Endothelial cell (in vitro differentiated cells): Measurements from ENCODE around the gene KIF20B. TPM values are rescaled to one million over a fixed set of nuclear protein-coding genes. Genes with fewer than 3 reads are reported as not detected.

Source experiments
- DNase-seq: peaks from one replicate; pipeline ENCODE4 v3.0.0; 2021; ENCODE audit warnings: low spot score
- H3K27ac Mint-ChIP-seq: one replicate; pipeline ENCODE4 v1.8.0; 2021; ENCODE audit warnings: mixed read lengths, inconsistent platforms; ENCODE audit not compliant: unreplicated experiment
- H3K27me3 Mint-ChIP-seq: one replicate; pipeline ENCODE4 v1.8.0; 2021; ENCODE audit warnings: mild to moderate bottlenecking, moderate library complexity, mixed read lengths, inconsistent platforms; ENCODE audit not compliant: unreplicated experiment
- H3K36me3 Mint-ChIP-seq: one replicate; pipeline ENCODE4 v1.8.0; 2021; ENCODE audit warnings: mild to moderate bottlenecking, low read depth, mixed read lengths, inconsistent platforms; ENCODE audit not compliant: unreplicated experiment
- H3K4me1 Mint-ChIP-seq: one replicate; pipeline ENCODE4 v1.8.0; 2021; ENCODE audit warnings: mild to moderate bottlenecking, mixed read lengths, inconsistent platforms; ENCODE audit not compliant: unreplicated experiment
- H3K4me3 Mint-ChIP-seq: one replicate; pipeline ENCODE4 v1.8.0; 2021; ENCODE audit warnings: mild to moderate bottlenecking, mixed read lengths, inconsistent platforms; ENCODE audit not compliant: unreplicated experiment
- H3K9me3 Mint-ChIP-seq: one replicate; pipeline ENCODE4 v1.8.0; 2021; ENCODE audit warnings: mixed read lengths, inconsistent platforms; ENCODE audit not compliant: unreplicated experiment
- total RNA-seq: library from RNA; stranded (reverse); fragmentation: NEBNext Ultra II Directional; extraction: Animal tissue kit (Norgen Biotek cat#: 25700); gene quantifications from one replicate; pipeline ENCODE4 v1.2.1, GENCODE V29; 2021; ENCODE audit not compliant: unreplicated experiment
- TF ChIP-seq, protein P1 (sequence below): fragments of 200-600 bp; sonication (generic); IDR thresholded peaks from one replicate; pipeline ENCODE4 v1.5.0; 2021; ENCODE audit warnings: antibody characterized with exemption; ENCODE audit not compliant: unreplicated experiment

The KIF20B gene
- total RNA-seq, 1 donor from 2014 or later, result 12.9 TPM

GRCh38 chr10:89697946-89698345 is 3.4 kb upstream of the KIF20B start:
- Mint-ChIP-seq H3K27ac (no peak overlapping the region), H3K36me3 (no peaks in the 10 kb centered on the region), H3K9me3 (no peaks in the 10 kb centered on the region), H3K4me3 (no peak overlapping the region), H3K4me1 (peaks cover 6% of the 10 kb centered on the region), H3K27me3 (no peaks in the 10 kb centered on the region)
- DNase-seq, result no peak
- TF ChIP-seq, protein P1, sequence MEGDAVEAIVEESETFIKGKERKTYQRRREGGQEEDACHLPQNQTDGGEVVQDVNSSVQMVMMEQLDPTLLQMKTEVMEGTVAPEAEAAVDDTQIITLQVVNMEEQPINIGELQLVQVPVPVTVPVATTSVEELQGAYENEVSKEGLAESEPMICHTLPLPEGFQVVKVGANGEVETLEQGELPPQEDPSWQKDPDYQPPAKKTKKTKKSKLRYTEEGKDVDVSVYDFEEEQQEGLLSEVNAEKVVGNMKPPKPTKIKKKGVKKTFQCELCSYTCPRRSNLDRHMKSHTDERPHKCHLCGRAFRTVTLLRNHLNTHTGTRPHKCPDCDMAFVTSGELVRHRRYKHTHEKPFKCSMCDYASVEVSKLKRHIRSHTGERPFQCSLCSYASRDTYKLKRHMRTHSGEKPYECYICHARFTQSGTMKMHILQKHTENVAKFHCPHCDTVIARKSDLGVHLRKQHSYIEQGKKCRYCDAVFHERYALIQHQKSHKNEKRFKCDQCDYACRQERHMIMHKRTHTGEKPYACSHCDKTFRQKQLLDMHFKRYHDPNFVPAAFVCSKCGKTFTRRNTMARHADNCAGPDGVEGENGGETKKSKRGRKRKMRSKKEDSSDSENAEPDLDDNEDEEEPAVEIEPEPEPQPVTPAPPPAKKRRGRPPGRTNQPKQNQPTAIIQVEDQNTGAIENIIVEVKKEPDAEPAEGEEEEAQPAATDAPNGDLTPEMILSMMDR, result no peak

DNA sequence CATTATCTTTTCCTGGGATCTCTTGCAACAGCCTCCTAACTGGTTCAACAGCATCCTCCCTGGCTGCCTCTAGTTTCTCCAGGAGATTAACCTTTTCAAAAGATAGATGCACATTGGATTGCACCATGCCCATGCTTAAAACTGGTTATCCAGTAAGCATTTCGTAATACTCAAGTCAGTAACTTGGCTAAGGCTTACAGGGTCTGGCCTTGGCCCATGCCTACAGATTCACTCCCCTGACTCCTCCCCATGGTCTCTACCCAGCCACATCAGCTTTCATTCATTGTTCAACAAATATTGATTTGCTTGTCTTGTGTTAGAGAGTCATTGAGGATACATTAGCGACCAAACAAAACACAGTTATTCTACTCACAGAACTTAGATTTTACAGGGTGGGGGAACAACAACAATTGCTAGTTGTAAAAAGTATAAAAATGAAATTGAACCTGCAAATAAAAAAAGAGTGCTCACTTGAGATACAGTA is 1.8 kb upstream of the KIF20B start:
- Mint-ChIP-seq H3K36me3 (no peaks in the 10 kb centered on the region), H3K4me3 (no peak overlapping the region), H3K27me3 (no peaks in the 10 kb centered on the region), H3K4me1 (peaks cover 9% of the 10 kb centered on the region), H3K9me3 (no peaks in the 10 kb centered on the region), H3K27ac (peak overlapping the region; percentile 16)
- TF ChIP-seq, protein P1, result no peak
- DNase-seq, result no peak

GRCh38 chr10:89700923-89701241 is 508 bp upstream of the KIF20B start:
- H3K4me3 Mint-ChIP-seq, result peak overlapping the region; percentile 100
- DNase-seq, result no peak
- TF ChIP-seq, protein P1, result no peak
- no peaks in the 10 kb centered on the region for H3K27me3 Mint-ChIP-seq
- no peaks in the 10 kb centered on the region for H3K9me3 Mint-ChIP-seq
- peaks cover 9% of the 10 kb centered on the region for H3K4me1 Mint-ChIP-seq
- H3K27ac Mint-ChIP-seq, result peak overlapping the region; percentile 98
- no peaks in the 10 kb centered on the region for H3K36me3 Mint-ChIP-seq

DNA sequence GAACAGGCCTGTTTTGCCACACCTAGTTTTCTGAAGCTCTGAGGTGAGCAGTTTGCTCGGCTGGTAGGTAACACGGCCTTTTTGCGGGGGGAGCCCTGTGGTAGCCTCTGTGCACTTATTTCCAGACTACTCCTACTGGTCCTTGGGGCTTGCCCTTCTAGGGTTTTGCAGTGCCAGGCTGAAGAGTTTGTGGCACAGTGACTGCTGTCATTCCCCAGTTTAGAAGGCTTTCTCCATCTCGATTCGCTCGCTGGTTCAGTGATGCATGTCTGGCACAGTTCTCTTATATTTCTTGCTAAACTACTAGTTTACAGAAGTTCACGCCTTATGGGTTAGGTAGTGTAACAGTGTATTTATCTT is 711 bp downstream of the KIF20B start:
- Mint-ChIP-seq H3K27me3 (no peaks in the 10 kb centered on the region), H3K4me1 (peaks cover 9% of the 10 kb centered on the region)
- no peak for DNase-seq

GRCh38 chr10:89705466-89705865 is 4.1 kb downstream of the KIF20B start:
- H3K27me3 Mint-ChIP-seq, result no peaks in the 10 kb centered on the region
- no peaks in the 10 kb centered on the region for H3K36me3 Mint-ChIP-seq
- H3K4me1 Mint-ChIP-seq, result peaks cover 9% of the 10 kb centered on the region
- H3K9me3 Mint-ChIP-seq, result no peaks in the 10 kb centered on the region
- TF ChIP-seq, protein P1, result no peak
- no peak overlapping the region for H3K27ac Mint-ChIP-seq
- no peak for DNase-seq
- no peak overlapping the region for H3K4me3 Mint-ChIP-seq

More for the DNA sequence above, 711 bp downstream of the KIF20B start:
- peak overlapping the region; percentile 100 for H3K4me3 Mint-ChIP-seq
- H3K27ac Mint-ChIP-seq, result peak overlapping the region; percentile 98
- H3K9me3 Mint-ChIP-seq, result no peaks in the 10 kb centered on the region
- TF ChIP-seq, protein P1, result no peak
- H3K36me3 Mint-ChIP-seq, result no peaks in the 10 kb centered on the region
